DOHH2 (cell line): ENCODE results near the gene STMN3.

Experiments used
- CTCF ChIP-seq: fragments of 200-600 bp; sonication (generic); IDR thresholded peaks from one replicate; pipeline ENCODE4 v1.5.1; 2014; ENCODE audit warnings: antibody characterized with exemption, mild to moderate bottlenecking, low read depth, low read length; ENCODE audit not compliant: poor library complexity, severe bottlenecking
- EZH2phosphoT487 ChIP-seq: fragments of 200-600 bp; sonication (generic); IDR thresholded peaks from 2 replicates; pipeline ENCODE4 v1.6.1; 2017; ENCODE audit warnings: borderline replicate concordance, mild to moderate bottlenecking, antibody characterized with exemption, low read length, moderate library complexity, mixed read lengths

- TF ChIP-seq CTCF = no peak
- no peak for TF ChIP-seq EZH2phosphoT487
Observed at GRCh38 chr20:63640086-63640485, 13.1 kb downstream of the STMN3 start.
